ENCODE measurements around the gene CAMK2D.

GRCh38 chr4:113637823-113638561 is 123.5 kb downstream of the CAMK2D start:
- TF ChIP-seq CTCF (IDR thresholded peaks at IDR 0.05) = peak in 1 of 6 experiments; percentile 3
- no peak for TF ChIP-seq POLR2A (IDR thresholded peaks at IDR 0.05)

All from thyroid gland (tissue), 4 donors.